Gastrocnemius medialis (tissue), 4 donors: ENCODE measurements around the gene GGTA1.

Experiments
- POLR2A ChIP-seq, 2 donors: fragments of 450-650 bp; IDR thresholded peaks; one replicate each; pipeline ENCODE4 v1.6.1; 2017; ENCODE audit warnings: antibody characterized with exemption in 2 of 2, mild to moderate bottlenecking in 2 of 2, moderate library complexity in 2 of 2
- TF ChIP-seq, protein P1 (sequence below), 5 experiments: fragments of 450-650 bp in 3 of 5; fragments of 200-600 bp in 2 of 5; sonication (generic) in 2 of 5; IDR thresholded peaks in 4 of 5; conservative IDR thresholded peaks in 1 of 5; 1 replicate in 4 of 5; 2 replicates in 1 of 5; pipeline ENCODE4 v1.5.1; 2016 to 2019; ENCODE audit warnings: antibody characterized with exemption in 5 of 5, mild to moderate bottlenecking in 3 of 5, moderate library complexity in 3 of 5

DNA sequence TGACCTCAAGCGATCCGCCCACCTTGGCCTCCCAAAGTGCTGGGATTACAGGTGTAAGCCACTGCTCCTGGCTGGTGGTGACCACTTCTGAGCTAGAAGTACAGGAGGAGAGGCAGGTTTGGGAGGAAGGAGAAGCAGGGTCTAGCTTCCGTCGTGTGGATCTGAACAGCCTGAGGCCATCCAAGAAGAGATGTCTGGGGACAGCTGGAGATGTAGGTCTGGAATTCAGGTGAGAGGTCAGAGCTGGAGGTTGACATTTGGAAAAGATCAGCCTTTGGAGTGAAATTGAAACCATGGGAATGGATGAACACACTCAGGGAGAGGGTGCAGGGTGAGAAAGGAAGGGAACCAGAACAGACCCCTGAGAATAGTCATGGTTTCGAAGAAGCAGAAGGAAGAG lies 33.2 kb upstream of the GGTA1 start:
- TF ChIP-seq, protein P1, sequence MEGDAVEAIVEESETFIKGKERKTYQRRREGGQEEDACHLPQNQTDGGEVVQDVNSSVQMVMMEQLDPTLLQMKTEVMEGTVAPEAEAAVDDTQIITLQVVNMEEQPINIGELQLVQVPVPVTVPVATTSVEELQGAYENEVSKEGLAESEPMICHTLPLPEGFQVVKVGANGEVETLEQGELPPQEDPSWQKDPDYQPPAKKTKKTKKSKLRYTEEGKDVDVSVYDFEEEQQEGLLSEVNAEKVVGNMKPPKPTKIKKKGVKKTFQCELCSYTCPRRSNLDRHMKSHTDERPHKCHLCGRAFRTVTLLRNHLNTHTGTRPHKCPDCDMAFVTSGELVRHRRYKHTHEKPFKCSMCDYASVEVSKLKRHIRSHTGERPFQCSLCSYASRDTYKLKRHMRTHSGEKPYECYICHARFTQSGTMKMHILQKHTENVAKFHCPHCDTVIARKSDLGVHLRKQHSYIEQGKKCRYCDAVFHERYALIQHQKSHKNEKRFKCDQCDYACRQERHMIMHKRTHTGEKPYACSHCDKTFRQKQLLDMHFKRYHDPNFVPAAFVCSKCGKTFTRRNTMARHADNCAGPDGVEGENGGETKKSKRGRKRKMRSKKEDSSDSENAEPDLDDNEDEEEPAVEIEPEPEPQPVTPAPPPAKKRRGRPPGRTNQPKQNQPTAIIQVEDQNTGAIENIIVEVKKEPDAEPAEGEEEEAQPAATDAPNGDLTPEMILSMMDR (IDR thresholded peaks at IDR 0.05 in 4 of 5, conservative IDR thresholded peaks at IDR 0.05 in 1 of 5), result no peak
- TF ChIP-seq POLR2A (IDR thresholded peaks at IDR 0.05), result no peak
